Neuronal stem cell (in vitro differentiated cells): ENCODE measurements around the gene DOHH.
A peak's percentile ranks its signal among the peaks of the same experiment; 100 is the strongest.

Source experiments
- DNase-seq: peaks from one replicate; pipeline ENCODE4 v3.0.0-alpha.2; 2013; ENCODE audit warnings: low spot score
- H2AFZ ChIP-seq: one replicate; pipeline ENCODE4 v1.6.1; 2013; ENCODE audit warnings: mild to moderate bottlenecking, low read length, inconsistent platforms
- H2AK5ac ChIP-seq: 2 replicates; pipeline ENCODE4 v1.6.1; 2013; ENCODE audit warnings: low read depth, mild to moderate bottlenecking, inconsistent platforms, low read length, moderate library complexity, mixed read lengths
- H2BK120ac ChIP-seq: 2 replicates; pipeline ENCODE4 v1.6.1; 2013; ENCODE audit warnings: low read depth, mild to moderate bottlenecking, inconsistent platforms, low read length, moderate library complexity, mixed read lengths
- H2BK12ac ChIP-seq: one replicate; pipeline ENCODE4 v1.6.1; 2013; ENCODE audit warnings: low read length, inconsistent platforms
- H2BK15ac ChIP-seq: 2 replicates; pipeline ENCODE4 v1.6.1; 2013; ENCODE audit warnings: mild to moderate bottlenecking, low read length, inconsistent platforms, mixed read lengths
- H2BK5ac ChIP-seq: one replicate; pipeline ENCODE4 v1.6.1; 2013; ENCODE audit warnings: inconsistent platforms, mild to moderate bottlenecking, low read length, moderate library complexity
- H3K14ac ChIP-seq: one replicate; pipeline ENCODE4 v1.6.1; 2013; ENCODE audit warnings: low read length, inconsistent platforms
- H3K18ac ChIP-seq: 2 replicates; pipeline ENCODE4 v1.6.1; 2013; ENCODE audit warnings: low read length, inconsistent platforms
- H3K23ac ChIP-seq: 2 replicates; pipeline ENCODE4 v1.6.1; 2013; ENCODE audit warnings: low read depth, mild to moderate bottlenecking, mixed read lengths, low read length, inconsistent platforms; ENCODE audit not compliant: poor library complexity
- H3K27ac ChIP-seq: replicated peaks from 3 replicates; pipeline ENCODE4 v1.5.1; 2013; ENCODE audit warnings: low read length, inconsistent platforms
- H3K27me3 ChIP-seq, 3 experiments: 2 replicates each; pipeline ENCODE4 v1.6.1; 2013; ENCODE audit warnings: low read length in 3 of 3, mild to moderate bottlenecking in 2 of 3, inconsistent platforms in 1 of 3, low read depth in 1 of 3, mixed read lengths in 1 of 3, moderate library complexity in 1 of 3; ENCODE audit not compliant: control insufficient read depth in 3 of 3, insufficient read depth in 3 of 3
- H3K36me3 ChIP-seq, 2 donors: replicated peaks in 1 of 2; 2 replicates each; pipeline ENCODE4 v1.6.1; 2013; ENCODE audit warnings: low read length in 2 of 2; ENCODE audit not compliant: control insufficient read depth in 2 of 2, insufficient read depth in 2 of 2
- H3K4ac ChIP-seq: 2 replicates; pipeline ENCODE4 v1.6.1; 2013; ENCODE audit warnings: inconsistent platforms, mild to moderate bottlenecking, low read length, moderate library complexity
- H3K4me1 ChIP-seq, 2 donors: 1 replicate in 1 of 2; 2 replicates in 1 of 2; pipeline ENCODE4 v1.6.1; 2013; ENCODE audit warnings: low read length in 2 of 2, low read depth in 1 of 2; ENCODE audit not compliant: control insufficient read depth in 2 of 2, insufficient read depth in 1 of 2
- H3K4me2 ChIP-seq: one replicate; pipeline ENCODE4 v1.6.1; 2013; ENCODE audit warnings: mild to moderate bottlenecking, low read length, inconsistent platforms; ENCODE audit not compliant: insufficient read depth, poor library complexity, severe bottlenecking
- H3K4me3 ChIP-seq, 2 donors: 2 replicates each; pipeline ENCODE4 v1.5.1; 2013; ENCODE audit warnings: low read length in 2 of 2, mild to moderate bottlenecking in 2 of 2, inconsistent platforms in 1 of 2, moderate library complexity in 1 of 2
- H3K79me1 ChIP-seq: one replicate; pipeline ENCODE4 v1.6.1; 2013; ENCODE audit warnings: low read depth, mild to moderate bottlenecking, inconsistent platforms, low read length, moderate library complexity
- H3K9ac ChIP-seq: one replicate; pipeline ENCODE4 v1.6.1; 2013; ENCODE audit warnings: mild to moderate bottlenecking, low read depth, low read length, inconsistent platforms; ENCODE audit not compliant: poor library complexity
- H3K9me3 ChIP-seq, 2 donors: replicated peaks in 1 of 2; 2 replicates each; pipeline versions ENCODE3 to v1.6.1; 2013; ENCODE audit warnings: low read length in 2 of 2, mild to moderate bottlenecking in 2 of 2, inconsistent platforms in 1 of 2, low read depth in 1 of 2, mixed read lengths in 1 of 2, moderate library complexity in 1 of 2; ENCODE audit not compliant: control insufficient read depth in 2 of 2, insufficient read depth in 1 of 2
- H4K8ac ChIP-seq: one replicate; pipeline ENCODE4 v1.6.1; 2013; ENCODE audit warnings: low read depth, mild to moderate bottlenecking, inconsistent platforms, low read length, moderate library complexity
- H4K91ac ChIP-seq: one replicate; pipeline ENCODE4 v1.6.1; 2013; ENCODE audit warnings: low read length, low read depth, mild to moderate bottlenecking, inconsistent platforms; ENCODE audit not compliant: poor library complexity
- WGBS, 2 donors: extraction: QIAGEN DNeasy Blood & Tissue Kit; methylation state at CpG; one replicate each; pipeline ENCODE4 v1.1.7; 2013; ENCODE audit warnings: missing lambda C conversion rate in 2 of 2, mixed read lengths in 1 of 2; ENCODE audit not compliant: insufficient read length in 2 of 2, insufficient replicate concordance in 1 of 2; ENCODE audit errors: extremely low coverage in 2 of 2; 5-methylcytosine and 5-hydroxymethylcytosine counted together

Gene DOHH

GRCh38 chr19:3511506-3512251 lies 11.2 kb upstream of the DOHH start:
- H2AFZ ChIP-seq = no peak overlapping the region
- no peak overlapping the region for H4K8ac ChIP-seq
- no peak overlapping the region for H3K18ac ChIP-seq
- peaks cover 23 to 82% of the 10 kb centered on the region in 2 donors for H3K36me3 ChIP-seq
- no peak overlapping the region for H3K4me2 ChIP-seq
- no peak overlapping the region for H2BK120ac ChIP-seq
- H3K79me1 ChIP-seq = peaks cover 69% of the 10 kb centered on the region
- H4K91ac ChIP-seq = no peak overlapping the region
- H2BK5ac ChIP-seq = peak overlapping the region; percentile 4
- H3K4me1 ChIP-seq = peaks cover 4 to 7% of the 10 kb centered on the region in 2 donors
- no peak overlapping the region for H3K27ac ChIP-seq
- no peak overlapping the region for H2AK5ac ChIP-seq
- no peak overlapping the region for H3K14ac ChIP-seq
- H3K4ac ChIP-seq = no peak overlapping the region
- WGBS, 2 donors = no CpG with 5 or more reads among the region's 26 CpGs
- no peaks in the 10 kb centered on the region for H3K27me3 ChIP-seq
- no peak overlapping the region for H2BK15ac ChIP-seq
- H2BK12ac ChIP-seq = no peak overlapping the region
- H3K9ac ChIP-seq = no peak overlapping the region
- H3K23ac ChIP-seq = no peak overlapping the region
- no peak overlapping the region for H3K4me3 ChIP-seq
- H3K9me3 ChIP-seq = no peaks in the 10 kb centered on the region
- no peak for DNase-seq

GRCh38 chr19:3510727-3511126 lies 10.3 kb upstream of the DOHH start:
- Histone ChIP-seq H3K23ac (no peak overlapping the region), H3K27ac (no peak overlapping the region)
- no CpG with 5 or more reads among the region's 22 CpGs for WGBS, 2 donors

GRCh38 chr19:3509566-3509989 lies 9.1 kb upstream of the DOHH start:
- H3K9ac ChIP-seq = no peak overlapping the region
- H3K14ac ChIP-seq = no peak overlapping the region
- H2BK15ac ChIP-seq = no peak overlapping the region
- no peak overlapping the region for H4K91ac ChIP-seq
- H3K27ac ChIP-seq = no peak overlapping the region
- WGBS, 2 donors = no CpG with 5 or more reads among the region's 15 CpGs
- no peak overlapping the region for H3K4me2 ChIP-seq
- no peak overlapping the region for H3K4ac ChIP-seq
- H3K4me3 ChIP-seq = no peak overlapping the region
- H3K23ac ChIP-seq = peak overlapping the region; percentile 89
- H3K18ac ChIP-seq = no peak overlapping the region
- no peak overlapping the region for H2BK5ac ChIP-seq
- H3K9me3 ChIP-seq = no peaks in the 10 kb centered on the region
- peaks cover 23 to 67% of the 10 kb centered on the region in 2 donors for H3K36me3 ChIP-seq
- no peak overlapping the region for H4K8ac ChIP-seq
- H2AK5ac ChIP-seq = no peak overlapping the region
- H3K79me1 ChIP-seq = peaks cover 58% of the 10 kb centered on the region
- DNase-seq = no peak
- H2AFZ ChIP-seq = no peak overlapping the region
- no peaks in the 10 kb centered on the region for H3K27me3 ChIP-seq
- H3K4me1 ChIP-seq = peaks cover 9 to 13% of the 10 kb centered on the region in 2 donors
- H2BK120ac ChIP-seq = no peak overlapping the region
- no peak overlapping the region for H2BK12ac ChIP-seq

More at GRCh38 chr19:3510727-3511126, 10.3 kb upstream of the DOHH start:
- Histone ChIP-seq H3K4me2 (no peak overlapping the region), H2BK12ac (no peak overlapping the region), H4K91ac (no peak overlapping the region), H3K27me3 (no peaks in the 10 kb centered on the region), H3K9ac (no peak overlapping the region), H3K4me3 (no peak overlapping the region), H3K36me3 (peaks cover 23 to 74% of the 10 kb centered on the region in 2 donors), H2BK5ac (no peak overlapping the region), H3K18ac (no peak overlapping the region), H2BK15ac (no peak overlapping the region), H3K14ac (peak overlapping the region; percentile 56), H2AFZ (no peak overlapping the region), H3K4me1 (peaks cover 5 to 7% of the 10 kb centered on the region in 2 donors), H4K8ac (no peak overlapping the region), H2AK5ac (no peak overlapping the region), H2BK120ac (no peak overlapping the region), H3K9me3 (no peaks in the 10 kb centered on the region), H3K4ac (no peak overlapping the region), H3K79me1 (peaks cover 64% of the 10 kb centered on the region)
- DNase-seq = no peak

- no peak overlapping the region for H4K8ac ChIP-seq
- peak overlapping the region; percentile 49 for H2BK15ac ChIP-seq
- H2BK5ac ChIP-seq = peak overlapping the region; percentile 53
- no peak overlapping the region for H2BK12ac ChIP-seq
- H3K23ac ChIP-seq = peak overlapping the region; percentile 89
- no peak overlapping the region for H3K4me3 ChIP-seq
- H4K91ac ChIP-seq = no peak overlapping the region
- no peak overlapping the region for H3K27ac ChIP-seq
- no peak overlapping the region for H2AFZ ChIP-seq
- WGBS, 2 donors = no CpG with 5 or more reads among the region's 23 CpGs
- H3K4ac ChIP-seq = no peak overlapping the region
- no peaks in the 10 kb centered on the region for H3K9me3 ChIP-seq
- no peak overlapping the region for H2AK5ac ChIP-seq
- H3K36me3 ChIP-seq = peaks cover 21 to 61% of the 10 kb centered on the region in 2 donors
- H3K18ac ChIP-seq = peak overlapping the region; percentile 28
- no peaks in the 10 kb centered on the region for H3K27me3 ChIP-seq
- no peak overlapping the region for H3K14ac ChIP-seq
- peak overlapping the region; percentile 11 for H3K4me2 ChIP-seq
- peak overlapping the region; percentile 44 for H3K9ac ChIP-seq
- no peak for DNase-seq
- H2BK120ac ChIP-seq = no peak overlapping the region
- peaks cover 9 to 13% of the 10 kb centered on the region in 2 donors for H3K4me1 ChIP-seq
- H3K79me1 ChIP-seq = peaks cover 54% of the 10 kb centered on the region
Observed at GRCh38 chr19:3508771-3509535, 8.5 kb upstream of the DOHH start.
